Measurements from ENCODE around the gene TMEM164. TPM values are rescaled to one million over a fixed set of nuclear protein-coding genes. Genes with fewer than 3 reads are reported as not detected.

TMEM164 gene
- total and polyA plus RNA-seq, 10 of the 15 experiments (the other 5 are each of a cell fraction or from before 2014, with no cell fraction given): 0.61 to 18.3 (median 7.0) TPM

GRCh38 chrX:109987884-109988283, 15.0 kb upstream of the TMEM164 start:
- Histone ChIP-seq H3K4me2 (ENCODE audit: control insufficient read depth, insufficient read depth) (no peak overlapping the region), H3K36me3 (ENCODE audit: control insufficient read depth in 2 of 2, insufficient read depth in 2 of 2, low read length in 1 of 2) (no peaks in the 10 kb centered on the region), H3K9ac (ENCODE audit: control insufficient read depth, insufficient read depth, low read length) (no peak overlapping the region), H3K4me3 (no peak overlapping the region), H4K20me1 (ENCODE audit: control insufficient read depth, insufficient read depth) (no peaks in the 10 kb centered on the region), H3K27me3 (replicated peaks in 1 of 2; ENCODE audit: control insufficient read depth in 2 of 2, insufficient read depth in 2 of 2, low read length in 1 of 2) (no peaks in the 10 kb centered on the region), H3K79me2 (ENCODE audit: control insufficient read depth, insufficient read depth, low read length) (no peaks in the 10 kb centered on the region), H3K4me1 (ENCODE audit: control insufficient read depth, insufficient read depth, low read length) (no peaks in the 10 kb centered on the region), H2AFZ (ENCODE audit: control insufficient read depth, low read depth, low read length) (no peak overlapping the region), H3K27ac (ENCODE audit: control insufficient read depth, insufficient read depth) (no peak overlapping the region), H3K9me3 (replicated peaks; ENCODE audit: control insufficient read depth, insufficient read depth, low read length) (no peaks in the 10 kb centered on the region)
- POLR2A ChIA-PET: no interaction called here
- FAIRE-seq: no peak
- CTCF ChIA-PET: interaction anchor here (1.5 kb wide), 1 partner anchor 158 kb away, joined by 3 read pairs; no protein-coding TSS in a partner anchor
- 77% methylated on average over 2 of the region's 2 CpGs for WGBS (ENCODE audit: insufficient coverage, insufficient replicate concordance, low lambda C conversion rate, missing lambda C conversion rate)
- RAD21 ChIA-PET (ENCODE audit: unreplicated experiment): no interaction called here
- no peak for ATAC-seq
- intact Hi-C loops (cut with micrococcal nuclease; ENCODE audit: unreplicated experiment) (no loop called here), in situ Hi-C loops (cut with MboI) (no loop called here)
- SMC1A ChIA-PET (ENCODE audit: uncharacterized antibody, unreplicated experiment): interaction anchor here (0.7 kb wide), 1 partner anchor 44 kb away, joined by 4 read pairs; no protein-coding TSS in a partner anchor
- TF ChIP-seq KLF5 (IDR thresholded peaks at IDR 0.05; ENCODE audit: partially characterized antibody) (no peak), POLR2AphosphoS5 (IDR thresholded peaks at IDR 0.05; ENCODE audit: low read length) (no peak), IRF4 (IDR thresholded peaks at IDR 0.05; ENCODE audit: low read depth, low read length) (no peak), NFIC (IDR thresholded peaks at IDR 0.05; ENCODE audit: low read depth, low read length) (no peak), NBN (IDR thresholded peaks at IDR 0.05) (no peak), CBX3 (IDR thresholded peaks at IDR 0.05; ENCODE audit: borderline replicate concordance, low read depth) (no peak), NR2C1 (IDR thresholded peaks at IDR 0.05) (no peak), ZNF274 (IDR thresholded peaks at IDR 0.05; ENCODE audit: insufficient read depth, insufficient read length) (no peak), TAF1 (IDR thresholded peaks at IDR 0.05; ENCODE audit: borderline replicate concordance, low read depth, low read length) (no peak), CUX1 (IDR thresholded peaks at IDR 0.05; ENCODE audit: insufficient replicate concordance, low read depth, low read length) (no peak), CHD4 (IDR thresholded peaks at IDR 0.05) (no peak), RELA (IDR thresholded peaks at IDR 0.05; ENCODE audit: borderline replicate concordance, partially characterized antibody) (no peak), FOXM1 (IDR thresholded peaks at IDR 0.05; ENCODE audit: low read depth, low read length) (no peak), ZBED1 (IDR thresholded peaks at IDR 0.05; ENCODE audit: borderline replicate concordance) (no peak), ZNF687 (IDR thresholded peaks at IDR 0.05) (no peak), JUNB (IDR thresholded peaks at IDR 0.05) (no peak), PML (IDR thresholded peaks at IDR 0.05; ENCODE audit: low read length) (no peak)
- TF ChIP-seq, protein P1, sequence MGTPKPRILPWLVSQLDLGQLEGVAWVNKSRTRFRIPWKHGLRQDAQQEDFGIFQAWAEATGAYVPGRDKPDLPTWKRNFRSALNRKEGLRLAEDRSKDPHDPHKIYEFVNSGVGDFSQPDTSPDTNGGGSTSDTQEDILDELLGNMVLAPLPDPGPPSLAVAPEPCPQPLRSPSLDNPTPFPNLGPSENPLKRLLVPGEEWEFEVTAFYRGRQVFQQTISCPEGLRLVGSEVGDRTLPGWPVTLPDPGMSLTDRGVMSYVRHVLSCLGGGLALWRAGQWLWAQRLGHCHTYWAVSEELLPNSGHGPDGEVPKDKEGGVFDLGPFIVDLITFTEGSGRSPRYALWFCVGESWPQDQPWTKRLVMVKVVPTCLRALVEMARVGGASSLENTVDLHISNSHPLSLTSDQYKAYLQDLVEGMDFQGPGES (IDR thresholded peaks at IDR 0.05): no peak
- BruUV-seq (replicated peaks): no TSS peak
- DNase-seq (ENCODE audit: low read depth, low spot score): no peak

Measured in GM12878 (cell line).